HCEC 1CT (cell line): ENCODE data around the gene NIPAL3.
A peak's percentile ranks its signal among the peaks of the same experiment; 100 is the strongest.
"Not testable (repeated sequence)": the region's sequence is repeated elsewhere in the genome, so short reads cannot be mapped to it uniquely, and the experiment has no call there.

Source experiments
- DNase-seq: peaks from one replicate; pipeline ENCODE4 v3.0.0-alpha.2; 2017

The NIPAL3 gene

DNA sequence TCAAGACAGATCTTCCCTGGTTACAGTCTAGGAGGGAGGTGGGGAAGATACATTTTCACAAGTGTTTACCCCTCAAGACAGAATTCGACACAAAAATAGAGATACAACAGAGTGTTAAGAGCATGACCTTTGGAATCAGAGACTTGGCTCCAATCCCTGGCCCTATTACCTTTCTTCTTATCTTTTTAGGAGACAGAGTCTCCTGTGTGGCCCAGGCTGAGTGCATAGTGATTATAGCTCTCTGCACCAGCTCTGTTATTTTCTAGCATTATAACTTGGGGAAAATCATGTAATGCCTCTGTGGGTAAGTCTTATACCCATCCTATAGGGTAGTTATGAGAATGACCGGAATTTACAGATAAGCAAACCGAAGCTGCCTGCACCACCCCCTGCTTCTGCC lies 9.8 kb downstream of the NIPAL3 start:
- no peak for DNase-seq

DNA sequence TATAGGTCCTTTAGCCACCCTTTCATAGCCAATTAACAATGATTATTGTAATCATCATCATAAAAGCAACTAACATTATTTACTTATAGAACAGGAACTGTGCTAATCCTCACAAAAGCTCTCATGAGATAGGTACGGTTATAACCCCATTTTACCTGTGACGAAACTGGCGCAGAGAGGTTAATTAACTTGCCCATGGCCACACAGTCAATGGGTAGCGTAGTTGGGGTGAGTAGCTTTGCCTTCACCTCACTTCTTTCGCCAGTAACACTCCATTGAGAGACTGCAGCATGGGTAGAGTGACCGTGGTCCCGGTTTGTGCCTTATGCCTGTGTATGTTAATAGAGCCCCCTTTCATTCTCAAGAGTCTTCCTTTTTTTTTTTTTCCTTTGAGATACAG lies 10.3 kb downstream of the NIPAL3 start:
- DNase-seq: no peak

DNA sequence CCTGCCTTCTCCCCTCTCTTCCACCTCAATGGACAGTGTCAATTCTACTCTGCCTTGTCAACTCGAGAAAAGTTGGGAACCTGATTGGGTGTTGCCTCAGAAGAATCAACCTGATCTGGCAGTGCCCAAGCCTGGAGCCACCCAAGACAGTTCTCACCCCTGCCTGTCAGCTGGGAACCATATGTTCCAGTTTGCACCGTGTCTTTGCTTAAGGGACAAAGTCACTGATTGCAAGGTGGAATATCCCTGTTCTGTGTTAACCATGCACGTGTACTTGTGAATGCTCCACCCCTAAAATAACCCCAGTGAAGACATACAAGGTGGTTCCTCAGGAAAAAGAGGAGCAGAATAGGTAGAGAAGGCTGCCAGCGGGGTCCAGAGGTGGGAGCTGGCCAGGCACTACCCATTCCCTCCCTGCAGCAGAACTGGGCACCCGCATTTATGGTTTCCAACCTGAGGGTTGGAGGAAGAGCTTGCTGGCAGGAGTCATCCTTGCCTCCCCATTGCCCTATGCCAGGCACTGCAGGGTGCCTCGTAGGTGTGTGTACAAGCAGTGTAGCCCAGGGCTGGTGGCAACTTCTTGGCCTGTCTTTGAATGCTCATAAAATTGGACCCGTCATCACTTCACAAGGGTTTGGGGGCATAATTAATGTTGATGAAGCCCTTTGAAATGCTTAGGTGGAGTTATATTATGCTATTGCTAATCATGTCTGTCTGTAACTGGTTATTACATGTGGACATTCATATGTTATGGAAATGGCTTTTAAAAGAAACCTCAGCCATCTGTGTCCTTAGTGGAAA lies 11.3 kb downstream of the NIPAL3 start:
- no peak for DNase-seq

DNA sequence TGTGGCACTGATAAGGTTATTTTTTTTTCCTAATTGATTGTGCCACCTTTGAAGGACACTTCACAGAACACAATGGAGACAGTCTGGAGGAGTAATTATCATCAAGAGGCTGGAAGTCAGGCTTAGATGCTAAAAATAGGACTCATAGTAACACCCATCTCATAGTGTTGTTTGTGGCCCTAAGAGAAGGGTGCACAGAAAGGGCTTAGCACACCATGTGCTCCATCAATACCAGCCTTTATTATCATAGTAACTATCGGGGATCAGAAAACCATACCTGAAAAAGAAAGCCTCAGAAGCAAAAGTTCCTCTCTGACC lies 11.9 kb downstream of the NIPAL3 start:
- no peak for DNase-seq

DNA sequence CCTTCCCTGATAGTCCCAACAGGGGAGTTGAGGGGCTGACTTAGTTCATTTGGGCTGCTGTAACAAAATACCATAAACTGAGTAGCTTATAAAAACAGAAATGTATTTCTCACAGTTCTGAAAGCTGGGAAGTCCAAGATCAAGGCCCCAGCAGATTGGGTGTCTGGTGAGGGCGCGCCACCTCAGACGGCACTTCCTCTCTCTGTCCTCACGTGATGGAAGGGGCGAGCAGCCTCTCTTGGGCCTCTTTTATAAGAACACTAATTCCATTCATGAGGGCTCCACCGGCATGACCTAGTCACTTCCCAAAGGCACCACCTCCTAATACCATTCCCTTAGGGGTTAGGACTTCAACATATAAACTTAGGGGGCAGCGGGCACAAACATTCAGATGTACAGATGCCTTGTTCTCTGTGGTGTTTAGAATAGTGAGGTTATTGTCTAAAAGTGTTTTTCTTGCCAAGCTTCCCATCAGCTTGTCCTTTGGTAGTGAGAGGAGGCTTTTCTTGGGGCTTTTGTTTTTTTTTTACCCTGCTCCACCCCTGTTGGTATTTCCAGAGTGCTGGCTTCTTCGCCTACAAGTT lies 20.3 kb downstream of the NIPAL3 start:
- DNase-seq: no peak

DNA sequence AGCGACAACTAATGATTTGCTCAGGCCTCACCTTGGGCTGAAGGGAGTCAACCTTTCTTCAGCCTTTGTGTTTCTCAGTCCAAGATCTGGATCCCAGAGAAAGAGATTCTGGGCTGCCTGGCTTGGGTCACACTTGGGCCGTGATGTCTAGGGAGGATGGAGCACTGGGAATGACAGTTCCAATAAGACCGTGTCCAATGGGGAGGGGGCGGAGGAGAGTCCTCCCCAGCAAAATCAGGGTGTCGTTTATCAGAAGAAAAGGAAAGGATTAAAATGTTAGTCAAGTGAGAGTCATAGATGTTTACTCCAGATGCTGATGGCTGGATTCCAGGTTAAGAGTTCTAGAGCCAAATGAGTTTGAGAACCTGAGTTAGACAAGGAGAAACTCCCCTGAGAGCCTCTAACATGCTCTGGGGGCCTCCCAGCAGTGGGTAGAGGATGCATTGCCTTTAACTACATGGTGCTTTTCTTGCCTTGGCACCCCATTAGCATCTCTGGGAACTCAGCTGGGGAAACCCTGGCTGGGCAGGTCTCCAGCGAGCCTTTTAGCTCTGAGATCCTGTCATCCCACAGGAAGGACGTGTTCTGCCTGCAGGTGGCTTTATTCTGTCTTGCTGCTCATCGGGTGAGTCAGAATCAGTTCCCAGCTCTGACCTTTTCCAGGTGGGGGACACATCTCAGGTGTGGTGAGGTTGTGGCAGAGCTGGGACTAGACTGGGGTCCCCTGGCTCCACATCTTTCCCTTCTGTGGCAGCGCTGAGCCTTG lies 22.2 kb downstream of the NIPAL3 start:
- peak; percentile 61 for DNase-seq

DNA sequence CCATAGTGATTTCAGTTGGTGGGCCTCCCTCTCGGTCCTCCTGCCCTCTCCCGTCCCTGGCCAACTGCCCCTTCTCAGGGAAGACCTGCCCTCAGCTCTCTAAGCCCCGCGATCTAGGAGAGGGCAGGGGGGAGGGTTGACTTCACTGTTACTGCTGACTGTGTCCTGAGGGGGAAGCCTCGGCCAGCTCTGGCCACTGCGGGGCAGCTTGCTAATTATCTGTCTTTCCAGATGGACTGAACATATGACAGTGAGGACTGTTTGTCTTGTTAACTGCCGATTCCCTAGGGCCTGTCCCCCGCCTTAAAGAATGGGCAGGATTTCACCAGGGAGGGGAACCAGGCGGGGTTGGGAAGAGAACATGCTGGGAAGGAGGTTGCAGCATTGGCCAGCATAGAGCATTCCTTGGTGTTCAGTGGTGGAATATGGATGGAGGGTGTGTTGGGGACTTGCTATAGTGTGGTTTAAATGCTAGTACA lies 22.9 kb downstream of the NIPAL3 start:
- DNase-seq: no peak

DNA sequence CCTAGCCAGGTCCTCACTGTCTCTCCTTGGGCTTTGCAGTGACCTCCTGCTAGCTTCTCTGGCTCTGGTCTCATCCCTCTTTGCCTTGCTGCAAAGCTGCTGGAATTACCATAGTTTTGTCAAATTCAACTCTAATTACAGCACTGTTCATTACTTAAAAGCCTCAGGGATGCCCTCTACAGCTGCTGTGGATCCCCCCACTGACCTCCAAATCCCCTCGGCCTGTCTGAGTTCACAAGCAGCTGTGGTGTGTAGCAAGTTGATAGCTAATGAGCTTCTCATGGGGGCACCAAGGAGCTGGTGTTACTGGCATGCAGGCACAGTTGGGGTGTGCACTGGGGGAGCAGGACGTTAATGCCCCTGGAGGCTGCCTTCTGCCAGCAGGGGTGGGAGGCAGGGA lies 24.8 kb downstream of the NIPAL3 start:
- no peak for DNase-seq

DNA sequence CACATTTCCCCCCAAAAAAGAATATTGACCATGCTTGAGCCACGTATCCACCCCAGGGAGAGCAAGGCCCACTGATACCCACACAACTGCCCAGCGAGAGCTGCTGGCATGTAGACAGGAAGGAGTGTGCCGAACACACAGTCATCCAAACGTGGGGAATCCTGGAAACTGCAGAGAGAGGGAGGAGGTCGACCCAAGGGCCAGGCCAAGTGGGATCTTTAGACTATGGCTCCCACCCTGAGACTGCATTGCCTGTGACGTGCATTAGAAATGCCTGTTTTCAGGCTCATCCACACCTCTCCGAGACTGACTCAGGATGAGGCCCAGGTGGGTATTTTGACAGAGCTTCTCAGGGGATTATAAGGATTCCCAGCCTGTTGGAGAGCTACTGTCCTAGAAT lies 25.9 kb downstream of the NIPAL3 start:
- no peak for DNase-seq

DNA sequence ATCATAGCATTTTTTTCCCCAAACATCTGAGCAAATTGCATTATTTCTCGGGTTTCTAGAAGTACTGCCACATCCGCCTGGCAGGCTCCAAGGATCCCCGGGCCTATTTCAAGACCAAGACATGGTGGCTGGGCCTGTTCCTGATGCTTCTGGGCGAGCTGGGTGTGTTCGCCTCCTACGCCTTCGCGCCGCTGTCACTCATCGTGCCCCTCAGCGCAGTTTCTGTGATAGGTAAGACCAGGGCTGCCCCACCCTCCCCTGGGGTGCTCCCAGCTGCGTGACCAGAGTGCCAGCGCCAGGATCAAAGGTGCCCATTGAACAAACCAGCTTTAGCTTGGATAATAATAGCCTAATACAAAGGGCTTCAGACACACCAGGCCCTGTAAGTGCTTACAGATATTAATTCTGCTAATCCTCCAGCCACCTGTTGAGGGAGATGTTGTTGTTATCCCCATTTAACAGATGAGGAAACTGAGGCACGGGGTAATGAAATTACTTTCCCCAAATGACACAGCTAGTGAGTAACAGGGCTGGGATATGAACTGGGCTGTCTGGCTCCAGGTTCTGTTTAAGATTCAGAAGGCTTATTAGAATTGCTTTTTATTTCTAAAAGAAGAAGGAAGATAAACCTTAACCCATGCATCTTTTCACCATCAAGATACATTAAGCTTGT lies 26.5 kb downstream of the NIPAL3 start:
- DNase-seq: no peak

DNA sequence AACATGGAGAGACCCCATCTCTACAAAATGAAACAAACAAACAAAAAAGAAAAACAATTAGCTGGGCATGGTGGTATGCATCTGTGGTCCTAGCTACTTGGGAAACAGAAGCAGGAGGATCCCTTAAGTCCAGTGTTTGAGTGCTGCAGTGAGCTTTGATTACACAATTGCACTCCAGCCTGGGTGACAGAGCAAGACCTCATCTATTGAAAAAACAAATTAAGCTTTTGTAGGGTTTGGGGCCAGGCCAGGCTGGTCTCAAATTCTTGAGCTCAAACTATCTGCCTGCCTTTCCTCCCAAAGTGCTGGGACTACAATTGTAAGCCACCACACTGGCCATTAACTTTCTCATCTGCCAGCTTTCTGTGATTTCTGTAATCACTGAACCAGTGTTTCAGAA lies 27.2 kb downstream of the NIPAL3 start:
- DNase-seq: no peak

DNA sequence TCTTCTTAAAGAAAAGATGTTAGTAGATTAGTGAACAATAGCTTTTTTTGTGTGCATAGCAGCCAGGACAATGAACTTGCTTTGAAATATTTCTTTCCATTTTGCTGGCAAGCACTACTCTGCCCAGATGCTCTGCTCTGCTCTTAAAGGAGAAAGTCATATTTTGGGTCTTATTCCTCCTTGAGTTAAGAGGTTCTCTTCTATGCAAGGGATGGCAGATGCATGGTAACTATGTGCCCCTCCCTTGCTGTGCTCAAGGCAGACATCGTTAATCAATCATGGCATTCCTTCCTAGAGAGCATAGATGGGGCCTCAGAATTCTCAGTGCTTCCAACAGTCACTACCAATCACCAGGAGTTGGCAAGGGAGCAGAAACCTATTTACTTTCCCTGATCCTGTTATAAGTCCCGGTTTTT lies 27.6 kb downstream of the NIPAL3 start:
- no peak for DNase-seq

DNA sequence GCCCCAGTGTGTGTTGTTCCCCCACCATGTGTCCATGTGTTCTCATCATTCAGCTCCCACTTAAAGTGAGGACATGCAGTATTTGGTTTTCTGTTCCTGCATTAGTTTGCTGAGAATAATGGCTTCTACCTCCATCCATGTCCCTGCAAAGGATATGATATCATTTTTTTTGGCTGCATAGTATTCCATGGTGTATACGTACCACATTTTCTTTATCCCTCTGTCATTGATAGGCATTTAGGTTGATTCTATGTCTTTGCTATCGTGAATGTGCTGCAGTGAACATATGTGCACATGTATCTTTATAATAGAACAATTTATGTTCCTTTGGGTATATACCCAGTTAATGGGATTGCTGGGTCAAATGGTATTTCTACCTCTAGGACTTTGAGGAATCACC lies 30.8 kb downstream of the NIPAL3 start:
- not testable (repeated sequence) for DNase-seq

DNA sequence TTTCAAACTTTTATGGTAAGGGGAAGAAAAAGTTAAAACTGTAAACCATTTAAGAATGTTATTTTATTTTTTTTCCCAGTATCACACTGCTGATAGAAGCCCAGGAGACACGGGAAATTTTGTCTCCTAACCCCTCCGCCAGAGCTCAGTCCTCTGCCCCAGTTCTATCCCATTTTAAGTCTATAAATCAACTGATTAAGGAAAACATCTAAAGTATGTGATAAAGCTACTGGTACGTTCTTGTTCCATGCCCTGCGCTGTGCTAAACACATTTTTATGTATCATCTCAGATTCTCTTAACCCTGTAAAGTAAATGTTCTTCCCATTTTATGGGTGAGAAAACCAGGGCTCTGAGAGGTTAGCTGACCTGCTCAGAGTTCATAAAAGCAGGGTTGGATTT lies 34.7 kb downstream of the NIPAL3 start:
- no peak for DNase-seq

DNA sequence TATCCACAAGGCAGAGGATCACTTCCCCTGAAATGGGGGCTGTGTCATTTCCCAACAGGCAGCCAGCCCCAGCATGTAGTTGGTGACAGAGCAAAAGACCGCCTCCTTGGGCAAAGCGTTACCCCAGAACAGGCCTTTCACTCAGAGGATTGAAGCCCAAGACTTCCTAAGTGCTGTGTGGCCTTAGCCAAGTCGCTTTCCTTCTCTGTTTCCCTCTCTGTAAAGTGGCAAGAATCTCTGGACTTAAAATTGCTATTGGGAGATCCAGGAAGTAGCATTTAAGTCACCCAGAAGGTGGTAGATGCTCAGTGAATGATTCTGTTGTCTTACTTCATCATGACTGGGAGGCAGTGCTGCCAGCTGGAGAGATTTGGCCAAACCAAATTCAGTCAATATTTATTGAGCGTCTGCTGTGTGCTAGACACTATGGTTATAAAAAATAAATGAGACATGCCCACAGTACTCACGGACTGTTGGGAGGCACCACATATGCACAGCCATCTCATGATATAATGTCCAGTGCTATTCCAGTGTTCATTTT lies 35.3 kb downstream of the NIPAL3 start:
- no peak for DNase-seq

DNA sequence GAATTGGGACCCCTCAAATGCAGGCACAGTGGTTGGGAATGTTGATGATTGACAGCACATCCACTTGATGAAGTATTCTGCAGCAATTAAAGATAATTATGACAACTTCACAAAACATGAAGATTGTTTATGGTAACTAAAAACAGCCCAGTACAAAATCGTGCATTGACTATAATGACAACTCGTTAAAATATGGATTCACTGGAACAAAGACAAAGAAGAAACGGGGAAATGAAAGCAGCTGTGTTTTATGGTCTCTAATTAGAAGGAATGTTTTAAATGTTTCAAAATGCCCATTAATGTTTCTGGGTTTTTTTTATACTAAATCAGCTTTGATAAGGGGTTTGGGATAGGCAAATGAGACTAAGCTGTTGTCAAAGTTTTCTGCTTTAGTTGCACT lies 36.1 kb downstream of the NIPAL3 start:
- no peak for DNase-seq

DNA sequence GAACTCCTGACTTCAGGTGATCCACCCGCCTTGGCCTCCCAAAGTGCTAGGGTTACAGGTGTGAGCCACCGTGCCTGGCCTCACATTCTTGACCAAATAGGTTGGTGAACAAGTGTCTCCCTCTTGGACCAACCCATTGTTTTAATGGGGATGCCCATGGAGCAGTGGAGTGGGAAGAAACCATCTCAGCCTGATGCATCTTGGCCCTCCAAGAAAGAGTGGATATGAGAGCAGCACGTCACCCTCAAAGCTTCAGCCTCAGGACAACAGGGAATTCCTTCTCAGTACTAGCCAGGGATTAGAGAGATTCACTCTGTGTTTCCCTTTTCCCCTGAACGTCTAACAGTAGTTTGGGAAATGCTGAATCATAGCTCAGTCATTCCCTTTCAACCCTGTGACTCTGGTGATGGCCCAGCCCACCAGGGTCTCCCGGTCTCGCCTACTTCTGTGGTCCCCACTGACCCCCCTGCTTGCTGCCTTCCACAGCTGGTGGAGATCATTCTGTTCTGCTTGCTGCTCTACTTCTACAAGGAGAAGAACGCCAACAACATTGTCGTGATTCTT lies 37.4 kb downstream of the NIPAL3 start:
- DNase-seq: no peak

DNA sequence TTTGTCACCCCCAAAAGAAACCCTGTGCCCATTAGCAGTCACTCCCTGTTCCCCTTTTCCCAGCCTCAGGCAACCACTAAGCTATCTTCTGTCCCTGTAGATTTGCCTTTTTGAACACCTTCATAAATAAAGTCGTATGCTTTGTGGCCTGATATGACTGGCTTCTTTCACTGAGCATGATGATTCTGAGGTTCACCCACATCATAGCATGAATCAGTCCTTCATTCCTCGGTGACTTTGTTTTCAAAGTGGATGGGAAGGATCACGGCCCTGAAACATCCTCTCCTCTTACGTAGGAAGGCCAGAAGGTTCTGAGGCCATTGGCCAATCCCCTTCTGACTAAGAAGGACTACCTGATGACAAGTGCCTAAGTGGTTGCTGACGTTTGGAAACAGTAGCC lies 39.1 kb downstream of the NIPAL3 start:
- no peak for DNase-seq

DNA sequence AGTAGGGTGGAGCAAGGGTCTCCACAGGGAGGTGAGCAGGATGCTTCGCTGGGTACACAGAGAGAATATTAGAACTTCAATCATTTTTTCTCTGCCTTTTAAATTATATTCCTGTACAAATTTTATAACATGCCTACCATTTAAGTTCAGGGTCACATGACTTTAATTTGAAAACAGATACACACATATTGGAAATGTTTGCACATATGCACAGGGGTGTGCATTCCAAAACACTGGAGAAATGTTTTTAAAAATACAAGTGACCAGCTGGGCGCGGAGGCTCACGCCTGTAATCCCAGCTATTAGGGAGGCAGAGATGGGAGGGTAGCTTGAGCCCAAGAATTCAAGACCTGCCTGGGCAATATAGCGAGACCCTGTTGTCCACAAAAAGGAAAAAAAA lies 39.7 kb downstream of the NIPAL3 start:
- DNase-seq: no peak

DNA sequence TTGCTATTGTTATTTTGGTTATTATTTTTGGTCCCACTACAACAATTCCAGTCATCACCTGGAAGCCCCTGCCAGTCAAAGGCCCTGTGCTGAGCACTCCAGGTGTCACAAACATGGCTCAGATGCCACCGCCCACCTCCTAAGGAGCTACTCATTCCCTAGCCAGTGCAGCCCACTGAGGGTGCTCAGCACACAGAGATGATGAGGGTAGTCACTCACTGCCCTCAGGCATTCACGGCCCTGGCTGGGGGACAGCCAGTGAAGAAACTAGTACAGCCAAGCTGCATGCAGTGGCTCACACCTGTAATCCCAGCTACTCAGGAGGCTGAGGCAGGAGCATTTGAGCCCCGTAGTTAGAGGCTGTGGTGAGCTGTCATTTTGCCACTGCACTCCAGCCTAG lies 42.3 kb downstream of the NIPAL3 start:
- no peak for DNase-seq

DNA sequence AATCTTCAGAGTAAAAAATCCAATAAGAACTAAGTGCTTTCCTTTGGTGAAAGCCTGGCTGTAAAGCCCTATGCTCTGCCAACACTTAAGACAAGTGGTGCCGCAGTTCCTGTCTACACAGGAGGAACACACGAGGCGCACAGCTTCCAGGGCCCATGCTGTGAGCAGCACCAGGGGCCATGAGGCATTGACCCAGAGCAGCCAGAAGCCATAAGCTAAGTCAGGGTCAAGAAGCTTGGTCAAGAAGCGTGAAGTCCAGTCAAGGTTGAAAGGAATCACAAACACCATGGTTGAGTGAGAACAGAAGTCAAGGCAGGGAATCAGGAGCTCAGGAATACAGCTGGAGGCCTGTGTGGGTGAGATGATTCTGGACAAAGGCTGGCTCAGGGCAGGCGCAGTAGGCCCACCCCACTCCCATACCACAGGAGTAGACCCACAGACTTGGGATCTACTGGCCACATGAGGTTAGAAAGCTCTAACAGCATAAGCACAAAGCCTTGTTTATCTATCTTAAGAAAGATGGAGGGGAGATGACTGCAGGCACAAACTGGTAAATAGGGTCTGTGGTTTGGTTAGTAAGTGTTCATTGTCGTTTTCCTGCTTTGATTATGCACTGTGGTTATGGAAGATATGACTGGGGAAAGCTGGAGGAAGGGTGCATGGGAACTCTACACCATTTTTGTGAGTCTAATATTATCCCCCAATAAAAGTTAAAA lies 44.1 kb downstream of the NIPAL3 start:
- DNase-seq: no peak

DNA sequence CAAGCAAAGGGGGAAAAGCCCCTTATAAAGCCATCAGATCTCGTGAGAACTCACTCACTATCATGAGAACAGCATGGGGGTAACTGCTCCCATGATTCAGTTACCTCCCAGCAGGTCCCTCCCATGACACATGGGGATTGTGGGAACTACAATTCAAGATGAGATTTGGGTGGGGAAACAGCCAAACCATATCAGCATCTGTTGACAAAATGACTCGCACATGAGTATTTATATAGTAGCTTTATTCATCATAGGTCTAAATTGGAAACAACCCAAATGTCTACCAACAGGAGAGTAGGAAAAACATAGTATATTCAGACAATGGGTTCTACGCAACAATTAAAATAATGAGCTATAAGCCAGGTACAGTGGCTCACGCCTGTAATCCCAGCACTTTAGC lies 46.5 kb downstream of the NIPAL3 start:
- DNase-seq: peak; percentile 61
